DND-41 (cell line): Measurements from ENCODE around the gene PDE4D.

Experiments used
- ATAC-seq: fragments of 200-7000 bp; cut with Tn5 transposase; 3 replicates; pipeline ENCODE4 v1.9.1; 2021; ENCODE audit warnings: low read depth; ENCODE audit not compliant: insufficient read depth
- DNase-seq: peaks from one replicate; pipeline ENCODE4 v3.0.0-alpha.2; 2020
- H2AFZ ChIP-seq: 2 replicates; pipeline ENCODE4 v1.6.0; 2012; ENCODE audit warnings: low read depth, low read length
- H3K27ac ChIP-seq: 2 replicates; pipeline ENCODE4 v1.5.1; 2012; ENCODE audit warnings: low read length, inconsistent platforms
- H3K27me3 ChIP-seq: fragments of 200-600 bp; sonication (generic); 2 replicates; pipeline ENCODE4 v1.6.0; 2012; ENCODE audit warnings: low read length, mild to moderate bottlenecking, inconsistent platforms; ENCODE audit not compliant: insufficient read depth, poor library complexity
- H3K36me3 ChIP-seq: 2 replicates; pipeline ENCODE4 v1.5.1; 2012; ENCODE audit warnings: low read length, inconsistent platforms; ENCODE audit not compliant: insufficient read depth
- H3K4me1 ChIP-seq: 2 replicates; pipeline ENCODE4 v1.5.1; 2012; ENCODE audit warnings: mild to moderate bottlenecking, low read length; ENCODE audit not compliant: insufficient read depth
- H3K4me2 ChIP-seq: 2 replicates; pipeline ENCODE4 v1.6.0; 2012; ENCODE audit warnings: mild to moderate bottlenecking, moderate library complexity, low read length, inconsistent platforms; ENCODE audit not compliant: insufficient read depth
- H3K4me3 ChIP-seq, 2 experiments: fragments of 200-600 bp in 1 of 2; shearing (Covaris generic) in 1 of 2; 2 replicates each; pipeline ENCODE4 v1.5.1; 2012 to 2016; ENCODE audit warnings: inconsistent platforms in 2 of 2, low read length in 2 of 2, mild to moderate bottlenecking in 2 of 2, low read depth in 1 of 2, moderate library complexity in 1 of 2
- H3K79me2 ChIP-seq: 2 replicates; pipeline ENCODE4 v1.6.0; 2012; ENCODE audit warnings: low read length, inconsistent platforms; ENCODE audit not compliant: insufficient read depth
- H3K9ac ChIP-seq: 2 replicates; pipeline ENCODE4 v1.6.0; 2012; ENCODE audit warnings: low read depth, mild to moderate bottlenecking, inconsistent platforms, low read length, moderate library complexity
- H3K9me3 ChIP-seq: 2 replicates; pipeline ENCODE4 v1.5.1; 2012; ENCODE audit warnings: low read length, moderate library complexity, mild to moderate bottlenecking, inconsistent platforms; ENCODE audit not compliant: insufficient read depth, severe bottlenecking
- H4K20me1 ChIP-seq: 2 replicates; pipeline ENCODE4 v1.6.0; 2012; ENCODE audit warnings: low read length; ENCODE audit not compliant: insufficient read depth
- EZH2 ChIP-seq: IDR thresholded peaks from 3 replicates; pipeline ENCODE4 v1.6.1; 2012; ENCODE audit warnings: borderline replicate concordance, low read depth, mild to moderate bottlenecking, moderate library complexity, low read length, inconsistent platforms; ENCODE audit not compliant: severe bottlenecking
- TF ChIP-seq, protein P1 (sequence below): IDR thresholded peaks from 2 replicates; pipeline ENCODE4 v1.5.1; 2012; ENCODE audit warnings: borderline replicate concordance, low read length, moderate library complexity, mild to moderate bottlenecking; ENCODE audit not compliant: poor library complexity, severe bottlenecking; ENCODE audit errors: extremely low read depth

The PDE4D gene

DNA sequence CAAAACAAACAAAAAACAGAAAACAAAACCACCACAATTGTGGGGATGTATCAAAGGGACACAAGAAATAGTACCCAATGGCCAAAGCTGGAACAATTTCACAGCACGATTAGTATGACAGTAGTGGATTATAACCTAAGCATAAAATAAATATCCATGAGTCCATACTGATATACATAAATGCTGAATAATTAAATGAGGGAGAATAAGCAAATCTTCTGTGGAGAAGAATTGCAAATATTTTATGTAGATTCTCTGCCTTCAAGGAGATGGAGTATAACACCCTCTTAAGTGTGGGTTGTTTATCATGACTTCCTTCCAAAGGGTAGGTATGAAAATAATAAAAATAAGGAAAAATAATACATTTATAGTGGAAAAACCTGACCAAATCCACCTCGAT is 325.4 kb downstream of the PDE4D start:
- no peaks in the 10 kb centered on the region for H3K27me3 ChIP-seq
- H3K9me3 ChIP-seq, result no peaks in the 10 kb centered on the region
- H3K36me3 ChIP-seq, result no peaks in the 10 kb centered on the region
- H3K27ac ChIP-seq, result no peak overlapping the region
- no peak overlapping the region for H3K4me2 ChIP-seq
- H3K79me2 ChIP-seq, result no peaks in the 10 kb centered on the region
- H2AFZ ChIP-seq, result no peak overlapping the region
- TF ChIP-seq EZH2, result no peak
- TF ChIP-seq, protein P1, sequence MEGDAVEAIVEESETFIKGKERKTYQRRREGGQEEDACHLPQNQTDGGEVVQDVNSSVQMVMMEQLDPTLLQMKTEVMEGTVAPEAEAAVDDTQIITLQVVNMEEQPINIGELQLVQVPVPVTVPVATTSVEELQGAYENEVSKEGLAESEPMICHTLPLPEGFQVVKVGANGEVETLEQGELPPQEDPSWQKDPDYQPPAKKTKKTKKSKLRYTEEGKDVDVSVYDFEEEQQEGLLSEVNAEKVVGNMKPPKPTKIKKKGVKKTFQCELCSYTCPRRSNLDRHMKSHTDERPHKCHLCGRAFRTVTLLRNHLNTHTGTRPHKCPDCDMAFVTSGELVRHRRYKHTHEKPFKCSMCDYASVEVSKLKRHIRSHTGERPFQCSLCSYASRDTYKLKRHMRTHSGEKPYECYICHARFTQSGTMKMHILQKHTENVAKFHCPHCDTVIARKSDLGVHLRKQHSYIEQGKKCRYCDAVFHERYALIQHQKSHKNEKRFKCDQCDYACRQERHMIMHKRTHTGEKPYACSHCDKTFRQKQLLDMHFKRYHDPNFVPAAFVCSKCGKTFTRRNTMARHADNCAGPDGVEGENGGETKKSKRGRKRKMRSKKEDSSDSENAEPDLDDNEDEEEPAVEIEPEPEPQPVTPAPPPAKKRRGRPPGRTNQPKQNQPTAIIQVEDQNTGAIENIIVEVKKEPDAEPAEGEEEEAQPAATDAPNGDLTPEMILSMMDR, result no peak
- no peaks in the 10 kb centered on the region for H4K20me1 ChIP-seq
- no peak for ATAC-seq
- no peak for DNase-seq
- H3K9ac ChIP-seq, result no peak overlapping the region
- H3K4me1 ChIP-seq, result no peaks in the 10 kb centered on the region
- no peak overlapping the region for H3K4me3 ChIP-seq

DNA sequence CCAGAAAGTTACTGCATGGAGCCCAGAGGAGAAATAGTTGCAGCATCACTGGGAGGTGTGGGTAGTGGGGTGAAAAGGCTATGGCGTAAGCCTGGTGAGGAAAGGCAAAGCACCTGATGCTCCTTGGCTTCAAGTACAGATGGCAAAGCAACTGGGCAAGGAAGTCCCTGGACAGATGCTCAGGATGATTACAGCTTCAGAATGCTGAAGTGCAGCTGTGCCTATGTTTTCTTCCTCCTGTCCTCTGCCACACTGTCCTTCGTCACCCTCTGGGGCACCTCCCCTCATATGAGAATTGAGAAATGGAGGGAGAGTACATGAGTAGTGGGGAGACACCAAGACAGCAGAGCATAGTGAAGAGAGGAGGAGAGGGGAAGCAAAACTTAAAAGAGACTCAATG is 328.0 kb downstream of the PDE4D start:
- H3K79me2 ChIP-seq, result no peaks in the 10 kb centered on the region
- DNase-seq, result no peak
- H4K20me1 ChIP-seq, result no peaks in the 10 kb centered on the region
- H3K4me3 ChIP-seq, result no peak overlapping the region
- no peak for ATAC-seq
- H3K9ac ChIP-seq, result no peak overlapping the region
- H3K4me1 ChIP-seq, result no peaks in the 10 kb centered on the region
- H3K27ac ChIP-seq, result no peak overlapping the region
- H3K36me3 ChIP-seq, result no peaks in the 10 kb centered on the region
- no peaks in the 10 kb centered on the region for H3K27me3 ChIP-seq
- no peak overlapping the region for H3K4me2 ChIP-seq
- no peak overlapping the region for H2AFZ ChIP-seq
- H3K9me3 ChIP-seq, result no peaks in the 10 kb centered on the region
- TF ChIP-seq EZH2, result no peak
- TF ChIP-seq, protein P1, result no peak

DNA sequence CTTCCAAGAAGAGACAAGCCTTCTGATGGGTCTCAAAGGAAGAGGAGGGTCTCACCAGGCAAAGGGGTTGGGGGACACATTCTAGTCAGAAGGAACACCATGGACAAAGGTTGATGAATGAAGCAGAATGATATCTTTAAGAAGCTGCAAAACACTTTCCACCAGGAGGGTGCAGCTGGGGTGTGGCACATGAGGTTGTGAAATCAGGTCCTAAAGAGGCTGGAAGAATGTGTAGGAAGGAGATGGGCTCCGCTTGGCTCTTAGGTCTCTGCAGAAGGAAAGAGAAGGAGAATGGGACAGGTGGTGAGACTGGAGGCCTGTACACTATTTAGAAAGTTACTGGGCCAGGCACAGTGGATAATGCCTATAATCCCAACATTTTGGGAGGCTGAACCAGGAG is 328.6 kb downstream of the PDE4D start:
- Histone ChIP-seq H3K4me1 (no peaks in the 10 kb centered on the region), H2AFZ (no peak overlapping the region), H3K79me2 (no peaks in the 10 kb centered on the region), H3K36me3 (no peaks in the 10 kb centered on the region), H3K27me3 (no peaks in the 10 kb centered on the region), H3K27ac (no peak overlapping the region), H3K9ac (no peak overlapping the region), H4K20me1 (no peaks in the 10 kb centered on the region), H3K4me2 (no peak overlapping the region), H3K9me3 (no peaks in the 10 kb centered on the region), H3K4me3 (no peak overlapping the region)
- TF ChIP-seq, protein P1, result no peak
- no peak for TF ChIP-seq EZH2
- DNase-seq (no peak), ATAC-seq (no peak)

GRCh38 chr5:59562756-59563389 is 330.7 kb downstream of the PDE4D start:
- Histone ChIP-seq H3K9ac (no peak overlapping the region), H3K4me3 (no peak overlapping the region), H3K27ac (no peak overlapping the region)

More at GRCh38 chr5:59562756-59563389, 330.7 kb downstream of the PDE4D start:
- no peaks in the 10 kb centered on the region for H3K4me1 ChIP-seq
- H3K9me3 ChIP-seq, result no peaks in the 10 kb centered on the region
- H3K79me2 ChIP-seq, result no peaks in the 10 kb centered on the region
- DNase-seq (peak; percentile 59), ATAC-seq (peak; percentile 89)
- no peak for TF ChIP-seq EZH2
- TF ChIP-seq, protein P1, result no peak
- H3K36me3 ChIP-seq, result no peaks in the 10 kb centered on the region
- no peaks in the 10 kb centered on the region for H3K27me3 ChIP-seq
- no peak overlapping the region for H3K4me2 ChIP-seq
- H2AFZ ChIP-seq, result no peak overlapping the region
- H4K20me1 ChIP-seq, result no peaks in the 10 kb centered on the region
